ENCODE results near the gene FOXR1. TPM values are rescaled to one million over a fixed set of nuclear protein-coding genes. Genes with fewer than 3 reads are reported as not detected.

The FOXR1 gene
- total RNA-seq, 1 experiment from 2014 or later, result not detected

DNA sequence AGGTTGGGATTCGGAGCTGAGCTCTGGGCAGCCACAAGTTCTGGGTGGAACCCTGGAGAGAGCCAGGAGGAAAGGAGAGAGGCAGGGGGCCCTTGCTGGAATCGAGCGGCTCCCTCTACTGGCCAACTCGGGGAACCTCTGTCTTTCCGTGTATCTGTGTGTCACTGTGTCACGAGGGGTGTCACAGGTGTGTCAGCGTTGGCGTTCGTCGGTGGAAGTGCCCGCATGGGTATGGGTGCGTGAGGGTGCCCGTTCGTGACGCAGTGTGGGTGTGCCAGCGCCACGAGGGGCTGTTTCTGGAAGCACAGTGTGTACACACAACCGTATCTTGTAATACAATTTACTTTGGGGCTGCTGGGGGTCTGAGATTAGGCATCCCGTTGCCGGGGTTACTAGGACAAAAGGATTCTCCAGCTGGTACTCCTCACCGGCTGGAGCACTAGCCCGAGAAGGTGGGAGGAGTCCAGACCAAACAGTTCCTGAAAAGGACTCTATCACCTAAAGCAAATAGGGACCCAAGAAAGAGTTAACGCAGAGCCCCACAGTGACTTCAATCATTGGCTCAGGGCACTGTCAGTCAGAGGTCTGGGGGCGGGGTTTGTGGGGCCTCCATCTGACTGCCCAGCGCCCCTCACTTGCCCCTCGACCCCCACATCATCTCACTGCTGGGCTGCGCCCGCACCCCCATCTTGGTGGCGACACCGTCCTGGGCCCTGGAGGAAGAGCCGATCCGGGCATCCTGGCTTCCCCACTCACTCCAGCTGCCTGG lies 43.3 kb upstream of the FOXR1 start:
- peak; percentile 53 for ATAC-seq
- Mint-ChIP-seq H3K27ac (peak overlapping the region; percentile 93), H3K27me3 (ENCODE audit: low read depth) (peaks cover 24% of the 10 kb centered on the region), H3K4me1 (peaks cover 48% of the 10 kb centered on the region), H3K36me3 (no peaks in the 10 kb centered on the region), H3K4me3 (peak overlapping the region; percentile 92), H3K9me3 (no peaks in the 10 kb centered on the region)
- POLR2A ChIA-PET, result interaction anchor here (1.6 to 3.8 kb wide), 2 partner anchors 18 to 136 kb away, joined by 7 to 76 read pairs; no protein-coding TSS in a partner anchor
- DNase-seq (ENCODE audit: low spot score), result peak; percentile 94
- CTCF ChIA-PET, result interaction anchor here (0.6 to 3.8 kb wide), 13 partner anchors 11 to 239 kb away, joined by 3 to 34 read pairs (median 4); partner anchors contain the start of genes C2CD2L, FOXR1 and UPK2
- TF ChIP-seq ZNF416 (CRISPR knock-in tag; IDR thresholded peaks at IDR 0.05) (no peak), MLX (CRISPR knock-in tag; IDR thresholded peaks at IDR 0.05) (no peak), ZMAT4 (CRISPR knock-in tag; IDR thresholded peaks at IDR 0.05) (no peak), ZNF121 (CRISPR knock-in tag; IDR thresholded peaks at IDR 0.05) (no peak), RELA (CRISPR knock-in tag; IDR thresholded peaks at IDR 0.05; ENCODE audit: borderline replicate concordance) (no peak), ZSCAN18 (CRISPR knock-in tag; IDR thresholded peaks at IDR 0.05) (no peak), FOXK1 (CRISPR knock-in tag; IDR thresholded peaks at IDR 0.05) (no peak), FOXP1 (CRISPR knock-in tag; IDR thresholded peaks at IDR 0.05; ENCODE audit: borderline replicate concordance) (no peak), ZNF232 (CRISPR knock-in tag; IDR thresholded peaks at IDR 0.05) (no peak), FOXJ3 (CRISPR knock-in tag; IDR thresholded peaks at IDR 0.05; ENCODE audit: borderline replicate concordance) (no peak), NR1H2 (CRISPR knock-in tag; IDR thresholded peaks at IDR 0.05) (no peak), ZNF317 (CRISPR knock-in tag; IDR thresholded peaks at IDR 0.05; ENCODE audit: borderline replicate concordance, low read depth) (no peak), CREM (CRISPR knock-in tag; IDR thresholded peaks at IDR 0.05) (no peak), ETV6 (CRISPR knock-in tag; IDR thresholded peaks at IDR 0.05) (no peak), ZNF219 (CRISPR knock-in tag; IDR thresholded peaks at IDR 0.05; ENCODE audit: borderline replicate concordance) (no peak), OVOL2 (CRISPR knock-in tag; IDR thresholded peaks at IDR 0.05; ENCODE audit: borderline replicate concordance) (no peak), ZNF263 (CRISPR knock-in tag; IDR thresholded peaks at IDR 0.05; ENCODE audit: low read depth) (peak; percentile 96), FOXP4 (CRISPR knock-in tag; IDR thresholded peaks at IDR 0.05) (no peak), ZNF425 (CRISPR knock-in tag; conservative IDR thresholded peaks at IDR 0.05) (no peak), SMAD4 (CRISPR knock-in tag; IDR thresholded peaks at IDR 0.05) (no peak), KAT7 (CRISPR knock-in tag; IDR thresholded peaks at IDR 0.05; ENCODE audit: borderline replicate concordance) (no peak)
- TF ChIP-seq, protein P1, sequence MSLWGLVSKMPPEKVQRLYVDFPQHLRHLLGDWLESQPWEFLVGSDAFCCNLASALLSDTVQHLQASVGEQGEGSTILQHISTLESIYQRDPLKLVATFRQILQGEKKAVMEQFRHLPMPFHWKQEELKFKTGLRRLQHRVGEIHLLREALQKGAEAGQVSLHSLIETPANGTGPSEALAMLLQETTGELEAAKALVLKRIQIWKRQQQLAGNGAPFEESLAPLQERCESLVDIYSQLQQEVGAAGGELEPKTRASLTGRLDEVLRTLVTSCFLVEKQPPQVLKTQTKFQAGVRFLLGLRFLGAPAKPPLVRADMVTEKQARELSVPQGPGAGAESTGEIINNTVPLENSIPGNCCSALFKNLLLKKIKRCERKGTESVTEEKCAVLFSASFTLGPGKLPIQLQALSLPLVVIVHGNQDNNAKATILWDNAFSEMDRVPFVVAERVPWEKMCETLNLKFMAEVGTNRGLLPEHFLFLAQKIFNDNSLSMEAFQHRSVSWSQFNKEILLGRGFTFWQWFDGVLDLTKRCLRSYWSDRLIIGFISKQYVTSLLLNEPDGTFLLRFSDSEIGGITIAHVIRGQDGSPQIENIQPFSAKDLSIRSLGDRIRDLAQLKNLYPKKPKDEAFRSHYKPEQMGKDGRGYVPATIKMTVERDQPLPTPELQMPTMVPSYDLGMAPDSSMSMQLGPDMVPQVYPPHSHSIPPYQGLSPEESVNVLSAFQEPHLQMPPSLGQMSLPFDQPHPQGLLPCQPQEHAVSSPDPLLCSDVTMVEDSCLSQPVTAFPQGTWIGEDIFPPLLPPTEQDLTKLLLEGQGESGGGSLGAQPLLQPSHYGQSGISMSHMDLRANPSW (CRISPR knock-in tag; conservative IDR thresholded peaks at IDR 0.05; ENCODE audit: low read depth), result no peak
- TF ChIP-seq, protein P2, sequence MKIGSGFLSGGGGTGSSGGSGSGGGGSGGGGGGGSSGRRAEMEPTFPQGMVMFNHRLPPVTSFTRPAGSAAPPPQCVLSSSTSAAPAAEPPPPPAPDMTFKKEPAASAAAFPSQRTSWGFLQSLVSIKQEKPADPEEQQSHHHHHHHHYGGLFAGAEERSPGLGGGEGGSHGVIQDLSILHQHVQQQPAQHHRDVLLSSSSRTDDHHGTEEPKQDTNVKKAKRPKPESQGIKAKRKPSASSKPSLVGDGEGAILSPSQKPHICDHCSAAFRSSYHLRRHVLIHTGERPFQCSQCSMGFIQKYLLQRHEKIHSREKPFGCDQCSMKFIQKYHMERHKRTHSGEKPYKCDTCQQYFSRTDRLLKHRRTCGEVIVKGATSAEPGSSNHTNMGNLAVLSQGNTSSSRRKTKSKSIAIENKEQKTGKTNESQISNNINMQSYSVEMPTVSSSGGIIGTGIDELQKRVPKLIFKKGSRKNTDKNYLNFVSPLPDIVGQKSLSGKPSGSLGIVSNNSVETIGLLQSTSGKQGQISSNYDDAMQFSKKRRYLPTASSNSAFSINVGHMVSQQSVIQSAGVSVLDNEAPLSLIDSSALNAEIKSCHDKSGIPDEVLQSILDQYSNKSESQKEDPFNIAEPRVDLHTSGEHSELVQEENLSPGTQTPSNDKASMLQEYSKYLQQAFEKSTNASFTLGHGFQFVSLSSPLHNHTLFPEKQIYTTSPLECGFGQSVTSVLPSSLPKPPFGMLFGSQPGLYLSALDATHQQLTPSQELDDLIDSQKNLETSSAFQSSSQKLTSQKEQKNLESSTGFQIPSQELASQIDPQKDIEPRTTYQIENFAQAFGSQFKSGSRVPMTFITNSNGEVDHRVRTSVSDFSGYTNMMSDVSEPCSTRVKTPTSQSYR (CRISPR knock-in tag; IDR thresholded peaks at IDR 0.05), result 0 out of 2 replicates have a peak, but pooled peaks have one; percentile 30
- TF ChIP-seq, protein P3, sequence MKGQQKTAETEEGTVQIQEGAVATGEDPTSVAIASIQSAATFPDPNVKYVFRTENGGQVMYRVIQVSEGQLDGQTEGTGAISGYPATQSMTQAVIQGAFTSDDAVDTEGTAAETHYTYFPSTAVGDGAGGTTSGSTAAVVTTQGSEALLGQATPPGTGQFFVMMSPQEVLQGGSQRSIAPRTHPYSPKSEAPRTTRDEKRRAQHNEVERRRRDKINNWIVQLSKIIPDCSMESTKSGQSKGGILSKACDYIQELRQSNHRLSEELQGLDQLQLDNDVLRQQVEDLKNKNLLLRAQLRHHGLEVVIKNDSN (CRISPR knock-in tag; IDR thresholded peaks at IDR 0.05), result peak; percentile 54

All from WTC11 (cell line).